TTC549 (cell line): ENCODE data around the gene OR2T1.
"Not testable (repeated sequence)": the region's sequence is repeated elsewhere in the genome, so short reads cannot be mapped to it uniquely, and the experiment has no call there.

ENCODE experiments used
- FAIRE-seq: peaks from 2 replicates; lab custom pipeline; 2012; peaks lifted over from hg19 to GRCh38; lab: Jason Lieb, UNC

The OR2T1 gene

DNA sequence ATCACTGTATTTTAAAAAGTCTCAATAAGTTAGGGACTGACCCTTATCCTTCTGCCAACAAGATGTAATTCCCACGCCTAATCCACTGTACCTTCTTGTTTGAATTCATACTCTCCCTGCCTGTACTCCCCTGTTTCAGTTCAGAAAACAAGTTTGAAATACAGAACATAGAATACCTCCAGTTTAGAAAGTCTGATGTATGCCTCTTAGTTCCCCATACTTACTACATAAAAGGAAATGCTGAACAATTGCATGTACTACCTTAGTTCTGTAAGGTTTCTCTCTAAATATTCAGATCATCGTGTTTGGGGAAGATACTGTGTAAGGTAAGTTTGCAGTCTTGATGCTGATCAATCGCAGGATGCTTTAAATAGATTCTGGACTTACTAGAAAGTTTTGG, 33.5 kb downstream of the OR2T1 start:
- FAIRE-seq = not testable (repeated sequence)

DNA sequence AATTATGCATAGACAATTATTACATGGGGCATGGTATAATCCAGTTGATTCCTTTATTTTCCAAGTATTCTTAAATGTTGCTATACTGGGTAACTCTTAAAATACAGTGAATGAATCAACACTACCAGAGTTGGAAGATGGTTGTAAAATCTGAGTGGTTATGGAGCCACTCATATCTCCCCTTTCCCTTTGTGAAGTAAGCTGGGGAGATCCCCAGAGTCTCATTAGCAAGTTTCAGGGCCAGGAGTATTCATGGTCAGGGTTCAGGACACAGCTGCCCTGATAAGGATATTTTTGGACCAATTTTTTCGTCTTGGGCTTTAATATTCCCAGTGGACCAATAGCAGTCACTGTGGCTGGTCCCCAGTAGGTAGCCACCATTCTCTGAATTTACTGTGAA, 35.8 kb downstream of the OR2T1 start:
- FAIRE-seq = not testable (repeated sequence)

DNA sequence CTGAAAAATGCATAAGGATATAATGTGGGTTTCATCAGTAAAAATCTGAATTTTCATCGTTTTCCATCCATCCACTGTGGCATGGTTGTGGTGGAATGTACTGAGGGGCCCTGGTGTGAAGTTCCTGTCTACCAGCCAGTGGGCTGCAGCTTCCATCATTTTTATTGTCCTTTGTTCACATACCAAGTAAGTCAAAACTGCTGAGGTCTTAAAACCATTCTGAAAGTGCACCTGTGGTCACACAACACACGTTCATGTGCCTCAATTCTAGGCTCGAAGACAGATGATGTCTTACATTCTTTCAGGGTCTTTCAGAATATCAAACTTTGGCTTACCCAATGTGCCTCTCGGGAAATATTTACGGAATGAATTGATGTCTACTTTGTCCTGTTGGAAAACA, 36.4 kb downstream of the OR2T1 start:
- FAIRE-seq = not testable (repeated sequence)

DNA sequence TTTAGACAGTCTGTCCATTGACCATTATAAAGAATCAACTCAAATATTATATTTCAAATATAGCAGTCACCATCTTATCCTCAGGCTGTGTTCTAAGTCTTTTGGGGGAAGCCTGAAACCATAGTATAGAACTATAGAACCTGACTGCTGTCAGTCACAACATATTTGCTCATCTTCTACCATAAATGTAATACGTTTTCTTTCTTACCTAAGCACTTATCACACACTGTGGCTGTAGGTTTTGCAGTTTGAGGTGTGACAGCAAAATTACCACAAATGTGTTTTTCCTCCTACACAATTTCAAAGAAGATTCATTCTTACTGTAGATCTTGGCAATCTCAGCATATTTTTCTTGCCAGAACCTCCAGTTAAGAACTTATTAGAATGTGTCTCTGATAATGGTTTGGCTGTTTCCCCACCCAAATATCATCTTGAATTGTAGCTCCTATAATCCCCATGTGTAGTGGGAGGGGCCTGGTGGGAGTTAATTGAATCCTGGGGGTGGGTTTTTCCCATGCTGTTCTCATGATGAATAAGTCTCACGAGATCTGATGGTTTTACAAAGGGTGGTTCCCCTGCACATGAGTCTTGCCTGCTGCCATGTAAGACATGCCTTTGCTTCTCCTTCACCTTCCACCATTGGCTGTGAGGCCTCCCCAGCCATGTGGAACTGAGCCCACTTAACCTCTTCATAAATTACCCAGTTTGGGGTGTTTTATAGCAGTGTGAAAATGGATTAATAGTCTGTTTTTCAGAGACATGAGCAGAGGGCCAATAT, 39.8 kb downstream of the OR2T1 start:
- FAIRE-seq = not testable (repeated sequence)

DNA sequence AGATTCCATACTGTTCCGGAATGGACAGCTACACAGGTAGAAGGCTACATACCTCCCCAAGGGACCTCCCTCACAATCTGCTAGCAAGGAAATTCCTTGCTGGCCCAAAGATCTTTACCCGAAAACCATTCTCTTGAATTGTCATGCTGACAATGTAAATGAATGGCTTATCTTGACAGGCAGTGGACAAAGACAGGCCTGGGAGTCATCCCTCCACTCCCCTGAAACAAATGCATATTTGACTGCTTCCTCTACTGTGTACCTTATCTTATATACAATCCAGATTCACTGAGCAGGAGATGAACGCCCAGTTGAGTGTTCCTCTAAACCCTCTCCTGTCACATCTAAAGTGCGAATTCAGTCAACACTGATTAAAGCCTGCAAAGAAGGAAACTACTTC, 41.8 kb downstream of the OR2T1 start:
- FAIRE-seq = not testable (repeated sequence)

DNA sequence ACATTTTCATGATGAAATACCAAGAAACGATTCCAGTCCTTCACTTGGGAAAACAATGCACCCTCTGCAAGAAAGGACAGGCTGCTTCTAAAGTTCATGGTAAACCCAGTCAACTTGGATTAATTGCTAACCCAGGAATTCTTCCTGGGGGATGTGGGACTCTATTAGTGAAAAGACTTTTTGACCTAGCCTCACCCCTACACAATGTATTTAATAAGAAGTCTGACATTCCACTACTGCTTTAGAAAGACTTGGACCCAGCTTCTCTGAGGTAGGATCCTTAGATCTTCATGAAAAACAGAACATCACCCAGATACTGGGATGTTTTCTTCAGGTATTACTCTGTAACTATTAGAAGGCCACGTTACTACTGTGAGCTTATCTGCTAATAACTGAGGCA, 42.6 kb downstream of the OR2T1 start, which contains the start of gene OR2T2:
Gene OR2T2 (plus strand): TSS at position 239 of the 400 bp plus-strand sequence. CDS start 7,161 bp downstream, outside the sequence.
- not testable (repeated sequence) for FAIRE-seq

DNA sequence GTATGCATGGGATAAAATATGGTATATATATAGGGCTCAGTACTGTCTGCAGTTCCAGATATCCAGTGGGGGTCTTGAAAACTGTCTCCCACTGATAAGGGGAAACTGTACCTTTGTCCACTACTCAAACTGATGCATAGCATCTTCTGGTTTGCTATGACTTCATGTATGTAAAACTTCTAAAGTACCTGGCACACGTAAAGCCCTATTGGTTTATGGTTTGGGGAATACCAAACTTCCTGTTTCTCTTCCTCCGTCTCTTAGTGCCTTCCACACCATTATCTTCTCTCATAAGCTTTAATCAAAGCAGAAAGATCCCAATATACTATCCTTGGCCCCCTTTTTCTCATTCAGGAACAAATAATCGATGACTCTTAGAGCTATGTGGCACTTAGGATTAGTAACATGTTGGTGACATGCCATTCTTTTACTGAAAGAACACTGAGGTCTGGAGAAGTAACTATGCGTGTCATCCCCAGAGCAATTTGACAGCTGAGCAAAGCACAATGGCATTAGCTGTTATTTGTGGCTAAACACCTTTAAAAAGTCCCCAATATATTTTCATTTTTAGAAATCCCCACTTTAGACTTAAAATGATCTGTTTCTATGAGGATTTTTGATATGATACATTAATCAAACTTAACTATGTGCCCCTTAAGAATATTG, 45.7 kb downstream of the OR2T1 start:
- FAIRE-seq = not testable (repeated sequence)

DNA sequence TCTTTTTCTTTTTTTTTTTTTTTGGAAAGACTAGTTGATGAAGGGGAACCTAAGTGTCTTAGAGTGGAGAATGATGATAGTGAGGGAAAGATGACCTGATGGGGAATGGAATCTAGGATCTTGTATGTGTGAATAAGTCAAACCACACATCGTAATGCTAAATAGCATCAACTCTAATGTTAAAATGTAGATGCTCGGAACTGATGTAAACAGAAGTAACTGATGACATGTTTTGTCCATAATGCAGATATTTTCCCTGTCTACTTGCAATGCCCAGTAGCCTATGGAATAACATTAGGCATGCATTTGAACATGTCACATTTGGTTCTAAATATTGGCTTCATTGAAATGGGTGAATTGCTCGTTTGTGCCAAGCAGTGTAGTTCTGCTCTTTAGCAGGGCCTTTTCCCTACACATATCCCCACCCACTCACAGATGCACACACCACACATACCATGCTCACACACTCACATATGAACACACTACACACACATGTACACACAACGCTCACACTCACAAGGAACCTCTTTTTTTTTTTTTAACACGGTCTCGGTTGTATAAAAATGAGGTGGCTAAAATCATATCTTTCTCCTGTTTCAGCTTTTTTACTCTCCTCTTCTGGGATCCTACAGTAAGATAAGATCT, 47.1 kb downstream of the OR2T1 start:
- not testable (repeated sequence) for FAIRE-seq

DNA sequence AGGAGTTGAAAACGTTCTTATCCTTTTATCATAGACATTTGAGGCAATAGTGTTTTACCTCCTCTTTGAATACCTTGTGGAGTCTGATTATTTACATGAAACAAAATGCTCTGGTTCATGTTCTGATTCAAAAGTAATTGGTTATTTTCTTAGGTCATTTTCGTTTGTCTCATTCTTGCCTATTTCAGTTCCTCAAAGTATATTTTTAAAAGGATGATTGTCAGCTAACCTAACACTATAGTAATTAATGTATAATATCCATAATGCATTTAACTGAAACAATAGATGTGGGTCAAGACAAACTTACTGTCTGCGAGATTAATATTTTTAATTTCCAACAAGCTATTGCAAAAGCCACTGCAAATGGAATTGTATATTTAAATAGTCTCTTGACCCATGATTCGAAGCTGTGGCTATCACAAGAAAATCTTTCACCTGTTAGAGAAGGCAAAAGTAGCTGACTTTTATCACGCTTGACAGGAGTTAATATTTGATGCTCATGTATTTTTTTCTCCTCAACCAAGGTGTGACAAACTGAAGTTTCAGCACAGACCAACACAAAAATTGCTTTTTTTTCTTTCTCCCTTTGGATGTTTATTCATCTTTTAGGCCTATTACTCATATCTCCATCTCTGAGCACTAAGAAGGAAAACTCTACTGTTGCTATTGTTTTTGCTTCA, 47.8 kb downstream of the OR2T1 start:
- FAIRE-seq = peak; percentile 43

DNA sequence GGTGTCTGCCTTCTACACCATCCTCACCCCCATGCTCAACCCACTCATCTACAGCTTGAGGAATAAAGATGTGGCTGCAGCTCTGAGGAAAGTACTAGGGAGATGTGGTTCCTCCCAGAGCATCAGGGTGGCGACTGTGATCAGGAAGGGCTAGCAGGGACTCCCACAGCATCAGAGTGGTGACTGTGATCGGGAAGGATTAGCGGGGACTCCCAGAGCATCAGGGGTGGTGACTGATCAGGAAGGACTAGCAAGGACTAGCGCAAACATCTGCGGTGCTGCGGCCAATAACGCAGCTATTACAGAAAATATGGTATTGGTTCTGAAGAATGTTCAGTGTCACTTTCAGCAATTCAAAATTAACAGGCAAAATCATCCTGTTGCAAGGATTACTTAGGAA, 50.8 kb downstream of the OR2T1 start:
- FAIRE-seq = not testable (repeated sequence)

DNA sequence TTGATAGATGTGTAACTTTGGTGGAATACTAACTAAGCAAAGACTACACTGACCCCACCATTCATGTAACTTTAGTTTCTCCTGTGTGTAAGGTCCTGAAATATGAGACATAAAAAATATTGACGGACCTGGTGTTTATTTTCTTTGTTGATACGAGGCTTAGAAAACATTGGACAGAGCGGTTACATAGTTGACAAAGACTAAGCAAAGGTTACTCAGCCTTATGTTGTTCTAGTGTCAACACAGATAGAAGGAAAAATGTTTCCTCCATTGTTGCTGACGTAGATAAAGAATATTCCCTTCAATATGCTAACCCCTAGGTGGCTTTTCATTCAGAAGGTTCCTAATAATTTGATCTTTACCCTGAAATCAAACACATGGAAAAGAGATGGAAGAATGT, 52.2 kb downstream of the OR2T1 start:
- not testable (repeated sequence) for FAIRE-seq

DNA sequence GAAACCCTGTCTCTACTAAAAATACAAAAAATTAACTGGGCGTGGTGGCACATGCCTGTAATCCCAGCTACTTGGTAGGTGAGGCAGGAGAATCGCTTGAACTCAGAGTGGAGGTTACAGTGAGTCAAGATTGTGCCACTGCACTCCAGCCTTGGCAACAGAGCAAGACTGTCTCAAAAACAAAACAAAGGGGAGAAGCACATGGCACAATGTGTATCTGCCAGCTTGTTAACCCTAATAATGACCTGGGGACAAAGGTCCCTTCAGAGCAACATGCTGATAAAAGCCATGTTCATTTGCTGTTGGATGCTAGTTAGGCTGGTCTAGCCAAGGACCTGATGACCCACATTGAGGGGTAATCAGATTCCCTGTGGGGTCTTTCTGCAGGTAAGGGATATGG, 53.8 kb downstream of the OR2T1 start:
- FAIRE-seq = not testable (repeated sequence)
